GM19035 (cell line): ENCODE results near the gene CARD9.
"Not testable (repeated sequence)": the region's sequence is repeated elsewhere in the genome, so short reads cannot be mapped to it uniquely, and the experiment has no call there.

Experiments used
- ATAC-seq: cut with Tn5 transposase; IDR thresholded peaks from one replicate; pipeline ENCODE4 v1.9.1; 2021; ENCODE audit not compliant: unreplicated experiment

Gene CARD9, protein sequence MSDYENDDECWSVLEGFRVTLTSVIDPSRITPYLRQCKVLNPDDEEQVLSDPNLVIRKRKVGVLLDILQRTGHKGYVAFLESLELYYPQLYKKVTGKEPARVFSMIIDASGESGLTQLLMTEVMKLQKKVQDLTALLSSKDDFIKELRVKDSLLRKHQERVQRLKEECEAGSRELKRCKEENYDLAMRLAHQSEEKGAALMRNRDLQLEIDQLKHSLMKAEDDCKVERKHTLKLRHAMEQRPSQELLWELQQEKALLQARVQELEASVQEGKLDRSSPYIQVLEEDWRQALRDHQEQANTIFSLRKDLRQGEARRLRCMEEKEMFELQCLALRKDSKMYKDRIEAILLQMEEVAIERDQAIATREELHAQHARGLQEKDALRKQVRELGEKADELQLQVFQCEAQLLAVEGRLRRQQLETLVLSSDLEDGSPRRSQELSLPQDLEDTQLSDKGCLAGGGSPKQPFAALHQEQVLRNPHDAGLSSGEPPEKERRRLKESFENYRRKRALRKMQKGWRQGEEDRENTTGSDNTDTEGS

DNA sequence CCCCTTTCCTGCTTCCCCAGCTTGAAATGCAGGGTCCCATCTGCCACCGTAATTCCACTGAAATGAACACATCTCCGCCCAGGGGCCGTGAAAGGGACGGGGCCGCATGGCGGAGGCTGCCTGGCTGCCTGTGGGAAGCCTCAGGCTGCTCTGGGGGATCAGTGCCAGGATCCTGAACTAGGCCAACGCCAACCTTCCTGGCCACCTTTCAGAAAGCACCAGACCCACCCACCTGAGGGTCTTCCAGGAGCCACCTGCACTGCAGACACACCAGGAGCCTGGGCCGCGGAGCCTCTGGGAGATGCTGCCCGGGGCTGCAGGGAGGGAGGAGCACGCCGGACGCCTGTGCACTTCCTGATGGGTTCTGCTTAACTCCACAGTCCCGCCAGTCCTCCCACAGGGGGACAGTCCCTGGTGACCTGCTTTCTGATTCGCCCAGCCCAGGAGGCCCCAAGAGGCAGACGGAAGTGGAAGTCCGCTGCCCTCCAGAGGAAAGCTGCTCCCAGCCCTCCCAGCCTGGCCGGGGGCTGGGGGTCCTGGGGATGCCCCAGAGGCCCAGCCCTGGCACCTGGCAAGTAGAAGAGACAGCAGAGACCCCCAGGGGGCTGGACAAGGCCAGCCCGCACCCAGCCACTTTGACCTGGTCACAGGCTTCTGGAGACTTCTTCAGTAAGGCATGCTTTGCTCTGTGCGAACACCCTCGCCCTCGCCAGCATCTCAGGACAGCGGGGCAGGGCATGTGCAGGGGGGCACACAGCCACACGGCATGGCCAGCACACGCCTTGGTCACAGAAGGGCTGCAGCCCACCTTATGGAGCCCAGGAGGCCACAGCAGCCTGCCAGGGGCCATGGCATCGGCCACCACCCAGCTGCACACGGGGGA, at the start of gene CARD9:
CARD9 (minus strand) TSS at position 370 of the 883 bp plus-strand sequence. CDS start 1,591 bp downstream, outside the sequence.
- no peak for ATAC-seq

DNA sequence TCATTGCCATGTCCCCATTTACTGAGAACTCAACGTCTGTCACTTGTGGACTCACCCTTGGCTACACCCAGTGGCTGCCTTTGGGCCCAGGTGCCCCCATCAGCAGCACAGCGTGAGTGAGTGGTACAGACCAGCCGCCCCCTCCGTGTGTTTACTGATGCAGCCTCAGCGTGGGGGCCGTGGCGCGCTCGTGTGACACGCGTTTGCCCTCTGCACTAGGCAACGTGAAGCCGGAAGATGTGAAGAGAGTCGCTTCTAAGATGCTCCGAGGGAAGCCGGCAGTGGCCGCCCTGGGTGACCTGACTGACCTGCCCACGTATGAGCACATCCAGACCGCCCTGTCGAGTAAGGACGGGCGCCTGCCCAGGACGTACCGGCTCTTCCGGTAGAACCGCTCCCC, 49.4 kb upstream of the CARD9 start:
- no peak for ATAC-seq

DNA sequence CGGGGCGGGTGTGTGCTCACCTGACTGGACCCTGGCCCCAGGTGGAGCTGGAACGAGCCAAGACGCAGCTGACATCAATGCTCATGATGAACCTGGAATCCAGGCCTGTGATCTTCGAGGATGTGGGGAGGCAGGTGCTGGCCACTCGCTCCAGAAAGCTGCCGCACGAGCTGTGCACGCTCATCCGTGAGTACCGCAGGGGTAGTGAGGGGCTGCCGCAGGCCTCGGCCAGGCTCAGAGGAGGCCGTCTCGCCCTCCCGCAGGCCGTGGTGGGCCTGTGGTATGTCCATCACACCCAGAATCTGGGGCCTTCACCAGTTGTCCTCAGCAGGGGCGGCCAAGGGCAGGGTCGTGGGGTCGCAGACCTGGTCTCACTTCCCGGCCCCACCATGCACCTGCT, 48.3 kb upstream of the CARD9 start:
- ATAC-seq: no peak

DNA sequence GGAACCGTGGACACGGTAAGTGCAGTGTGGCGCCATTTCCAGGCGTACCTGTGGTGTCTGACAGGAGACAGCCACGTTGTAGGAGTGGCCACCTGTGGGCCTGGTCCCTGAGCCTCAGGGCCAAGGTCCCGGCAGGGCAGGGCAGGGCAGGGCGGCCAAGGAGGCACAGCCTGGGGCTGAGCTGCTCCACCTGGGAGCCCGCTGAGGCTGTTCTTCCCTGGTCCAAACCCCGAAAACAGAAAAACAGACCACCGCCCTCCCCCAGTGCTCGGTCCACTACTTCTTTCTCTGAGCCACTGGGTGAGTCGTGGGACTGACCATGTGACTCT, 45.6 kb upstream of the CARD9 start:
- ATAC-seq: no peak

DNA sequence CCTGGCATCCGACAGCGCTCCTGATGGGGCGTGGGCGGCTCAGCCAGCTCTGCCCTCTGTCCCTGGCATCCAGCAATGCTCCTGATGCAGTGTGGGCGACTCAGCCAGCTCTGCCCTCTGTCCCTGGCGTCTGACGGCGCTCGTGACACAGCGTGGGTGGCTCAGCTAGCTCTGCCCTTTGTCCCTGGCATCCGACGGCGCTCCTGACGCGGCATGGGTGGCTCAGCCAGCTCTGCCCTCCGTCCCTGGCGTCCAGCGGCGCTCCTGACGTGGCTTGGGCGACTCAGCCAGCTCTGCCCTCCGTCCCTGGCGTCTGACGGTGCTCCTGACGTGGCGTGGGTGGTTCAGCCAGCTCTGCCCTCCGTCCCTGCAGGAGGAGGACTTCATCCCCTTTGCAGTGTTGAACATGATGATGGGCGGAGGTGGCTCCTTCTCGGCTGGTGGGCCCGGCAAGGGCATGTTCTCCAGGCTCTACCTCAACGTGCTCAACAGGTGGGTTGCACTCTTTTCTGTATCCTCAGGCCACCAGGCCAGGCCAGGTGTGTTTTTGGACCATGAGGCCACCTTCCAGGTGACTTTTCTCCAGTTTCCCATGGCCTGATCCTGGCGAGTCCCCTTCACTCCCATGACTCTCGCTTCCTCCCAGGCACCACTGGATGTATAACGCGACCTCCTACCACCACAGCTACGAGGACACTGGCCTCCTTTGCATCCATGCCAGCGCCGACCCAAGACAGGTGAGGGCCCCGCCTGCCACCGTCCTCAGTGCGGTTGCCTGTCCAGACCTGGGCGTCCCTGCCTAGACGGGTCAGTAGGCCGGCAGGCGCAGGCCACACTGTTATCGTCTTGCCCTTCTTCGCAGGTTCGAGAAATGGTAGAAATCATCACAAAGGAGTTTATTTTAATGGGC, 45.0 kb upstream of the CARD9 start:
- no peak for ATAC-seq

DNA sequence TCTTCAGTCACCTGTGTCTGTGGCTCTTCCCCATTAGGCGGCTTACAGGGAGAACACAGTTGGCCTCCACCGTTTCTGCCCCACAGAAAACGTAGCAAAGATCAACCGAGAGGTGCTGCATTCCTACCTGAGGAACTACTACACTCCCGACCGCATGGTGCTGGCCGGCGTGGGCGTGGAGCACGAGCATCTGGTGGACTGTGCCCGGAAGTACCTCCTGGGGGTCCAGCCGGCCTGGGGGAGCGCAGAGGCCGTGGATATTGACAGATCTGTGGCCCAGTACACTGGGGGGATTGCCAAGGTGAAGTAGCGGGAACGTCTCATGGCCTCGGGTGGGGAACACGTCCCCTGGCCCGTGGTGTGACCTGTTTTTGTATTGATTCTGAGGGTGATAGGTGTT, 43.4 kb upstream of the CARD9 start:
- ATAC-seq: no peak

DNA sequence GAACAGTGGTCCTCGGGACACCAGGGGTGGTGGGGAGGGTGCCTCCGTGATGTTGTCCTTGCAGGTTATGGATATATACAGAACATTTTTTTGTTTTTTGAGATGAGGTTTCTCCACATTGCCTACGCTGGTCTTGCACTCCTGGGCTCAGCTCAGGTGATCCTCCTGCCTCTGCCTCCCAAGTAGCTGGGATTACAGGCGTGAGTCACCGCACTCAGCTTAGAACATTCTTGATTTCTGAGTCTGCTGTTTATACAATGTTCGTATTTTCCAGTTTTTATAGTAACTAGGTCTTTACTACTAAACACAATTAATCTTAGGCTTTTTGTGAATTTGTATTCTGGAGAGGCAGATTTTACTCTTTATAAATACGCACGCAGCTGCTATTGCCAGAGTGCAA, 43.0 kb upstream of the CARD9 start:
- ATAC-seq: no peak

DNA sequence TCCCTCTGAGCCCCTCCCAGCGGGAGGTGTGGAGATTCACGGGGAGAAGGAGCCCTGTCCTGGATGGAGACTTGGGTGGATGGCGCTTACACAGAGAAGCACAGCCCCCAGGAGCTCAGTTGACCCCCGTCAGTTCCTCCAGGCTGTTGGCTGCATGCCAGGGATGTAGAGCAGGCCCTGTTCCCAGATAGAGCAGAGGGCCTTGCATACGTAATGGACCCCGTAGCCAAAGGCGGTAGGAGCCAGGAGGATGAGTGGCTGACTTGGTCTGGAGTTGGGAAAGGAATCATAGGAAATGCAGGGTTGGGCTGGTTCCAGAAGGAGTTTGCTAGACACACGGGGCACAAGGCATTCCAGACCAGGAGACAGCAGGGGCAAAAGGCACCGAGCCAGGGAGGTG, 39.5 kb upstream of the CARD9 start:
- no peak for ATAC-seq

DNA sequence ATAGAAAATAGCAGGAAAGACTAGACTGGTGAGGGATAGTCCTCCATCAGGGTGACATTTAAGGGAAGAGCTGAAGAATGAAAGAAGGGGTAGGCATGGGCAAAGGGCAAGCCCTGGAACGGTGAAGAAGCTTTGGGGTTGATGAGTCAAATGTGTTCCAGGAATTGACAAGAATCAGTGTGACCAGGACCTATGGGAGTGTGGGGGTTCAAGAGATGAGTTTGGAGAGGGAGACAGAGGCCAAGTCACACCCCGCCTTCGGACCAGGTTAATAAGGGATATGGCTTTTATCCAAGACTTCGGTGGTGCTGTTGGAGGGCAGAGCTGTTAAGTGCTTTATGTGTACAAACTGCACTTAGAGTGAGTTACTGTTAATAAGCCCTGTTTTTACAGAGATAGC, 37.9 kb upstream of the CARD9 start:
- ATAC-seq: no peak

DNA sequence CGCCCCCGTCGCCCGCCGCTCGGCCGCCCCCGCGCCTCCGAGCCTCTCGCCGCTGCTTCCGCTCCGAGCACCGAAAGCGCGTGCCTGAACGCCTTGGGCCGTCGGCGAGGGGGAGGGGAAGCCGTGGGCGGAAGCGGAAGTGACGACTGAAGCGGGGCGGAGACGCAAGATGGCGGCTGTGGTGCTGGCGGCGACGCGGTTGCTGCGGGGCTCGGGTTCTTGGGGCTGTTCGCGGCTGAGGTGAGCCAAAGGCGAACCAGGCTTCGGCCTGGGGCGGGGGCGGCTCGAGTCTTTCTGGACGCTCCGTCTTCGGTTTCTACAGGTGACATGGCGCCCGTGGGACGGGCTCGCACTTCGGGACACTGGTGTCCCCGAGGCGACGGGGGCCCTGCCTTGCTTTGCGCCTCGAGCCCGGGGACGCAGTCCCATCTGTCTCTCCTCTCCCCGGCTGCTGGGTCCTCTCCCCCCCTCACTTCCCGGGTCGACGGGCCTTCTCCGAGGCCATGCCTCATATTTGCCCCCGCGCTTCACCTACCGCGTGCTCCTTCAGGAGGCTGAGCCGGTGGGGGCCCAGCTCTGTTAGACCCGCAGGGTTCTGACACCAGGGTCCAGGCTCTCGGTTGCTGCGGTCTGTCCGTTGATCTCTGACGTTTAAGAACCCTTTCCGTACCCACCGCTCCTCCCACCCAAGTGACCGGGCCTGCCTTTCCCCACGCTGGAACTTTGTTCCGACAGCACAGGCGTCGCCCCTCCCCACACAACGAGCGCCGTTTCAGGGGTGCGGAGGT, 37.2 kb upstream of the CARD9 start, which contains the start of the genes ENTR1 and PMPCA:
ENTR1 (minus strand) TSS at position 115 of the 788 bp plus-strand sequence. CDS start 217 bp downstream, outside the sequence.
PMPCA (plus strand) TSS at position 159 of the 788 bp plus-strand sequence; CDS start at position 170, 11 bp downstream.
- ATAC-seq: peak; percentile 86

DNA sequence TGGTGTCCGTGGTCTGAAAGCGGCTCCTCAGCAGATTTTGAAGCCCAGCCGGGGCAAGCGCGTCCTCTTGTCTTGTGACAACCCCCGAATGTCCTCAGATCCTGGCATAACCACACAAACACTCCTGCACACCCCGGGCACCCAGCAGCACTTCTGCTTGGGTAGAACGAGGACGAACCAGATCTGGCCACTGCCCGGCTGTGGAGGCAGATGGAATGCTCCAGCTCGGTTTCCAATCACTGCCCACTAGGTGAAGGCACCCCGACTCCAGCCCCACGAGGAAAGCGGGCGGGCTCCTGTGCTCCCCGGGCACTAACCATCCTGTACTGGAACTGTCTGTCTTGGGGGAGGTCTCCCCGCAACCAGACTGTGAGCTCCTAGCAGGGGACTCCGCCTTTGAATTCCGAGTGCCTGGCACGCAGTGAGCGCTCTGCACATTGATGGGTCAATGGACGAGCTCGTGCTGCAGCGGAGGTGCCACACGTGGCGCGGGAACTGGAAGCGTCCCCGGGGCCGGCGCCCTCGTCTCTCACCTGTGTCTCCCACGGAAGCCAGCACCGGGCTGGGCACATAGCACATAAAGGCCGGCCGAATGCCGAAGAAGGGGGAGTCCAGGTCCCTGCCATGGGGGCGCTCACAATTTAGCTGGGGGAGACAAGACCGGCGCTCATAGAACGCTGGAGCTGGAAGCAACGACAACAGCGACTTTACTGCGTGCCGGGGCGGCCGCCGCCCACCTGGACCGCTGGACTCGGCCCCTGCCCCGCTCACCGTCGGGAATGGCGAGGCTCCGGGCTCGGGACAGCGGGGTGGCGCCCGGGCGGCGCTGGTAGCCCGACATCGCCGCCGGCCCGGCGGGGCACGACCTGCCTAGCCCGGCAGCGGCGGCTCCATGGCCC, 36.3 kb upstream of the CARD9 start:
- peak; percentile 22 for ATAC-seq

DNA sequence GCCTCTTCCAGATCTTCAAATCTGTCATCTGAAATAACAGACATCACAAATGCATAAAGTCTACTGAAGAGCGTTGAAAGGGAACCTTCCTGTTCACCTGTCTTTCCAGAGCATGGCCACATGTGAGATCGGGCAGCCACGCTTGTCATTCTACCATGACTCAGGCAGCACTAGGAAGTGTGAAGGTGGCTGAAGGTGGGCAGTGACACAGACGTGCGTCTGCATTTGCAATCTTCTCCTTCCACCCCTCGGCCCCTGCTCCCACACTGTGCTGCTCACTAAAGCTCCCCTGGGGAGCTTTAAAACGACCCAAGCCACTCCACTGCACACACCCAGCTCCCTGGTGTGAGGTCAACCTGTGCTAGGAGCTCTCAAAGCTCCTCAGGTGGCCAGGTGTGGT, 34.4 kb upstream of the CARD9 start:
- ATAC-seq: no peak

DNA sequence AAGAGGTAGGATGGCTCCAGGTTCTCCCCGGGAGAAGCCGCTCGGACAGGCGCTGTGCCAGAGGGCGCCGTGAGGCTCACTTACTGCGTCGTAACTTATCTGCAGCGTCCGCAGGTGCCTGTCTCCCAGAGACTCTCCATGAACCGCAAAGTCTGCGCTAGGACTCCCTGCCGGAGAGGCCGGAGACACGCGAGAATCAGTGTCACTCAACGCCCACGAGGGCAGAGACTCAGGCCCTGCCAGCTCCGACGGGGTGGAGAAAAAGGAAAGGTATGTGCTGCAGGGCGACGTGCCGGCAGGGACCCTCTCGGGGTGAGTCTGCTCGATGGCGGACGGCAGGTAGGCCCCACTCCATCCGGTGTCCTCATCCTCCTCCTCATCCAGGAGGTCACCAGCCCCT, 33.6 kb upstream of the CARD9 start:
- ATAC-seq: not testable (repeated sequence)

DNA sequence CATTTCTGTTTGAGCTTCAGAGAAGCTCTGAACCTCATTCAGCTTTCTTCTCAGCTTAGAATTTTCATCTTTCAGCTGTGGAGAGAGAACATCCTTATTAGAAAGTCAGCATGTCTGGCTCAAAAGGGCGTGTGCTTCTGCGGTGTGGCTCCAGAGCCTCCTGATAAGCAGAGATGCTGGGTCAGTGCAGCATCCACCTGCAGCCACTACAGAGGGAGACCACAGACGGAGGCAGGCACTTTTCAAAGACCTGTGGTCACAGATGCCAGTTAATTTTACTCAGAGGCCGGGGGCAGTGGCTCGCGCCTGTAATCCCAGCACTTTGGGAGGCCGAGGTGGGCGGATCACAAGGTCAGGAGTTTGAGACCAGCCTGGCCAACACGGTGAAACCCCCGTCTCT, 32.4 kb upstream of the CARD9 start:
- ATAC-seq: not testable (repeated sequence)

DNA sequence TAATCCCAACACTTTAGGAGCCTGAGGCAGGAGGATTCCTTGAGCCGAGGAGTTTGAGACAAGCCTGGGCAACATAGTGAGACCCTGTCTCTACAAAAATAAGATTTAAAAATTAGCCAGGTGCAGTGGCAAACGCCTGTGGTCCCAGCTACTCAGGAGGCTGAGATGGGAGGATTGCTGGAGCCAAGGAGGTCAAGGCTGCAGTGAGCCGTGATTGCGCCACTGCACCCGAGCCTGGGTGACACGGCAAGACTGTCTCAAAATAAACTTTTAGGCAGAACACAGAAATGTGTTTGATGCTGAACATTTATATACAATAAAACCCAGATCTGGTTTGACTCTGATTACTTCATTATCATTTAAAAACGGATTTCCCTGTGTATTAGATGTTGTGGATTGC, 32.0 kb upstream of the CARD9 start:
- ATAC-seq: no peak

DNA sequence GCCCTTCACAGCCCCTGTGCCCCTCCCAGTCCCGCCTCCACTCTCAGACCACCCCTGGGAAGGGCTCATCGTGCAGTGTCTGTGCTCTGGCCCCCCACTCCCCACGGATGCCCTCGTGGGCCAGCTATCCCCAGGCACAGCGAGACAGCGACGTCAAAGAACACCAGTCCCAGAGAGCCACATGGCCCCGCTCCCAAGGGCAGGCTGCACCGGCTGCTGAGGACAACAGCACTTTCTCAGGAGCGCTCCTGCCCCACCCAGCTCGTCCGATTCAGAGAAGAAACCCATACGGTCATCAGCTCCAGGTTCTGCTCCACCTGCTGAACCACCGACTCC, 31.3 kb upstream of the CARD9 start:
- ATAC-seq: no peak

DNA sequence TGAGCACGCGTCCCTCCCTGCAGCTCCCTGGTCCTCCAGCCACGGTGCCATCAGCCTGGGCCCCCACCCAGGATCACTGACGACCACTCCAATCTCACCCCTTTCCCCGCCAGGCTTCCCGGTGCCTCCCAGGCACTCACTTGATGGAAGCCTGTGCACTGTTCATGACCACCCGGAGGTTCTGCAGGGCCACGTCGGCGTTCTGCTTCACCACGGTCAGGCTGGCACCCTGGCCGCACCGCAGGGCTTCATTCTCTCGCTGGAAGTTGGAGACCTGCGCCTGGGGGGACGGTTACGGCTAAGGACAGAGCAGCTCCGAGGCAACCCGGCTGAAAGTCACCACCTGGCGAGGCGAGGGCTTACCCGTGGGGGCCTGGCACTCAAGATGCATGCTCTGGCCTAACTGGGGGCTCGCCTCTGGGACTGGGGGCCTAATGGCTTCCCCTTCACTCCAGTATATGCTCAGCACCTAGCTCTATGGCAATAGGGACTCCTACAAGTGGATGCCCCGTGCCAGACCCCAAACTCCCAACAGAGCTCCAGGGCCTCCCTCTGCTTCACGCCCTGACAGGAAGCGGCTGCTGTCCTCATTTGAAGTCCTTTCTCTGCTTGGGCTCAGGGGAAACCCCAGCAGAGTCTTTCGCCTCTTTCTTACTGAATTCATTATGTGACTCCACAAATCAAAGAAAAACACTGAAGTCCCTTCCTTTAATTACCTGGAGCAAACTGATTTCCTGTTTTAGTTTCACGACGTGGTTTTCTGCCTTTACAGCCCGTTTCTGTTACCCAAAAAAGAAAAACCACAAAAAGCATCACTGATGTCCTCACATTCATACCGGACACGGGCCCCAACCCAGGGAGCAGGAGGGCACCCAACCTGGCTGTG, 30.7 kb upstream of the CARD9 start:
- no peak for ATAC-seq

DNA sequence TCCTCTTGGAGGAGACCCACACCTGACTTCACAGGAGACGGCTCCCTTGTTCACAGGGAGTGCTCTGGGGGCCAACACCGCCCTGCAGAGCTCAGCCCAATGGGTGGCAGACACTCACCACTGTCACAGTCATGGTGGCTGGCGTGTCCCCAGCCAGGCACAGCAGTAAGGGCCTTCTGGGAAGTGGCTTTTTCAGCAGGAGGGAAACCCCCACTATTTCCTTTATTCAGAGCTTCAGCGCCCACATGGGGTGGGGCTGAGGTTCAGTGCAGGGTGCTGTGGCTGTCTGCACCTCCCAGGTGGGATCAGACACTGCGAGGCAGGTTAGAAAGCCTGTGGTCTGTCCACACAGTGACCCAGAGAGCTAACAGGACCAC, 30.1 kb upstream of the CARD9 start:
- no peak for ATAC-seq
